Breast epithelium (tissue), 3 donors: ENCODE measurements around the gene PLXNA4.

ENCODE experiments used
- CTCF ChIP-seq, 3 donors: fragments of 450-650 bp; IDR thresholded peaks; one replicate each; pipeline ENCODE4 v1.5.1; 2016 to 2017; ENCODE audit warnings: antibody characterized with exemption in 3 of 3, mild to moderate bottlenecking in 3 of 3, moderate library complexity in 3 of 3
- POLR2AphosphoS5 ChIP-seq, 3 donors: sonication (generic); formaldehyde crosslinking; IDR thresholded peaks; one replicate each; pipeline ENCODE4 v1.6.1; 2017; ENCODE audit warnings: antibody characterized with exemption in 3 of 3

GRCh38 chr7:132576721-132577085 lies 433 bp upstream of the PLXNA4 start:
- TF ChIP-seq CTCF (IDR thresholded peaks at IDR 0.05) (no peak), POLR2AphosphoS5 (IDR thresholded peaks at IDR 0.05) (no peak)
